ENCODE results near the gene ANAPC16.

GRCh38 chr10:72170733-72171132, 45.1 kb upstream of the ANAPC16 start:
- no peak for TF ChIP-seq EZH2 (IDR thresholded peaks at IDR 0.05; ENCODE audit: insufficient read depth, poor library complexity, severe bottlenecking)
- TF ChIP-seq EZH2phosphoT487 (IDR thresholded peaks at IDR 0.05; ENCODE audit: insufficient read depth, low read depth), result no peak
